ENCODE data around the gene MRPL48.

MRPL48 gene

GRCh38 chr11:73755670-73756069 lies 32.0 kb upstream of the MRPL48 start:
- no peak overlapping the region for H3K4me2 ChIP-seq (ENCODE audit: insufficient read depth, low read length)
- H3K79me2 ChIP-seq (ENCODE audit: insufficient read depth, low read length): peaks cover 97% of the 10 kb centered on the region
- no peaks in the 10 kb centered on the region for H3K9me3 ChIP-seq (ENCODE audit: insufficient read depth, low read length, severe bottlenecking)
- no peak overlapping the region for H2AFZ ChIP-seq (ENCODE audit: low read depth, low read length)
- no peak for DNase-seq
- TF ChIP-seq, protein P1, sequence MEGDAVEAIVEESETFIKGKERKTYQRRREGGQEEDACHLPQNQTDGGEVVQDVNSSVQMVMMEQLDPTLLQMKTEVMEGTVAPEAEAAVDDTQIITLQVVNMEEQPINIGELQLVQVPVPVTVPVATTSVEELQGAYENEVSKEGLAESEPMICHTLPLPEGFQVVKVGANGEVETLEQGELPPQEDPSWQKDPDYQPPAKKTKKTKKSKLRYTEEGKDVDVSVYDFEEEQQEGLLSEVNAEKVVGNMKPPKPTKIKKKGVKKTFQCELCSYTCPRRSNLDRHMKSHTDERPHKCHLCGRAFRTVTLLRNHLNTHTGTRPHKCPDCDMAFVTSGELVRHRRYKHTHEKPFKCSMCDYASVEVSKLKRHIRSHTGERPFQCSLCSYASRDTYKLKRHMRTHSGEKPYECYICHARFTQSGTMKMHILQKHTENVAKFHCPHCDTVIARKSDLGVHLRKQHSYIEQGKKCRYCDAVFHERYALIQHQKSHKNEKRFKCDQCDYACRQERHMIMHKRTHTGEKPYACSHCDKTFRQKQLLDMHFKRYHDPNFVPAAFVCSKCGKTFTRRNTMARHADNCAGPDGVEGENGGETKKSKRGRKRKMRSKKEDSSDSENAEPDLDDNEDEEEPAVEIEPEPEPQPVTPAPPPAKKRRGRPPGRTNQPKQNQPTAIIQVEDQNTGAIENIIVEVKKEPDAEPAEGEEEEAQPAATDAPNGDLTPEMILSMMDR (IDR thresholded peaks at IDR 0.05; ENCODE audit: borderline replicate concordance, extremely low read depth, low read length, poor library complexity, severe bottlenecking): no peak
- H3K4me1 ChIP-seq (ENCODE audit: insufficient read depth, low read length): peaks cover 25% of the 10 kb centered on the region
- no peak for ATAC-seq (ENCODE audit: insufficient read depth, low read depth)
- no peaks in the 10 kb centered on the region for H3K27me3 ChIP-seq (ENCODE audit: insufficient read depth, low read length, poor library complexity)
- H3K36me3 ChIP-seq (ENCODE audit: insufficient read depth, low read length): no peaks in the 10 kb centered on the region; the same call in 1 of the 2 replicates
- H3K4me3 ChIP-seq (ENCODE audit: low read depth in 1 of 2, low read length in 2 of 2): no peak overlapping the region
- no peak overlapping the region for H3K27ac ChIP-seq (ENCODE audit: low read length)
- H4K20me1 ChIP-seq (ENCODE audit: insufficient read depth, low read length): peaks cover 45% of the 10 kb centered on the region; the same call in 1 of the 2 replicates
- no peak overlapping the region for H3K9ac ChIP-seq (ENCODE audit: low read depth, low read length)

DNA sequence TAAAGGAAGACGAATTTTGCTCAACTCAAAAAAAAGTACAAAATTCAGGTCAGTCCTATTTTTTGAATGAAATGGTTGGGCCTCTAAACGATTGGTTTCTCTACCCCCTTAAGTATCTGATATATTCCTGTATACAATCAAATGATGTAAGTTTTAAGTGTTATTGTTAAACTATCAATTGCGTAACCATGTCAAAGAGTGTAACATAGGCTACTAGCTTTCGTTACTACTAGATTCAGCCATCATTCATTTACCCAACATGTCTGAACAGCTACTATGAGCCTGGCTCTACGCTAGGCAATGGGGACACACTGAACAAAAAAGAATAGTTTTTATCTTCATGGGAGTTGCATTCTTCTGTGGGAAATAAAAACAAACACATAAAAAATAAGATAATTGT lies 30.1 kb upstream of the MRPL48 start:
- Histone ChIP-seq H3K27ac (ENCODE audit: low read length) (no peak overlapping the region), H3K27me3 (ENCODE audit: insufficient read depth, low read length, poor library complexity) (no peaks in the 10 kb centered on the region), H3K4me3 (ENCODE audit: low read depth in 1 of 2, low read length in 2 of 2) (no peak overlapping the region), H4K20me1 (ENCODE audit: insufficient read depth, low read length) (peaks cover 27% of the 10 kb centered on the region; the same call in 1 of the 2 replicates), H3K9ac (ENCODE audit: low read depth, low read length) (no peak overlapping the region), H3K4me2 (ENCODE audit: insufficient read depth, low read length) (peak overlapping the region; percentile 79; the same call in 1 of the 2 replicates), H2AFZ (ENCODE audit: low read depth, low read length) (no peak overlapping the region), H3K79me2 (ENCODE audit: insufficient read depth, low read length) (peaks cover 80% of the 10 kb centered on the region), H3K9me3 (ENCODE audit: insufficient read depth, low read length, severe bottlenecking) (no peaks in the 10 kb centered on the region), H3K4me1 (ENCODE audit: insufficient read depth, low read length) (peaks cover 29% of the 10 kb centered on the region), H3K36me3 (ENCODE audit: insufficient read depth, low read length) (no peaks in the 10 kb centered on the region; the same call in 1 of the 2 replicates)
- TF ChIP-seq EZH2 (IDR thresholded peaks at IDR 0.05; ENCODE audit: borderline replicate concordance, low read depth, low read length, severe bottlenecking): no peak
- TF ChIP-seq, protein P1 (IDR thresholded peaks at IDR 0.05; ENCODE audit: borderline replicate concordance, extremely low read depth, low read length, poor library complexity, severe bottlenecking): no peak
- DNase-seq: no peak
- no peak for ATAC-seq (ENCODE audit: insufficient read depth, low read depth)

DNA sequence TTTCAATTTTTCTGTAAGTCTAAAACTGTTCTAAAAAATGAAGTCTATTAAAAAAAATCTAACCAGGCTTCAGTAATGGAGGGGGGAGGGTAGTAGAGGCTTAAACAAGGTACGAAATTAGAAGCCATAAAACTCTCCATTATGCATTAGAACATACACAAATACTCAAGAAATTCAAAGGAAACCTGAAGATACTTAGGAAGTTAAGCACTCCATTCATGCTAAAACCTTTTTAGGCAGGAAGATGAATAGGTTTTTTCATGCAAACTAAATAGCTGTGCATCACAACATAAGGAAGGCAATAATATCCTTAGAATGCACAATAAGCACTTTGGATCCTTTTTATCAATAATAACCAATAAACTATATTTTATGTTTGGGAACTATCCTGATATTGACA lies 29.2 kb upstream of the MRPL48 start:
- DNase-seq (no peak), ATAC-seq (ENCODE audit: insufficient read depth, low read depth) (no peak)
- H3K27ac ChIP-seq (ENCODE audit: low read length): no peak overlapping the region
- H3K79me2 ChIP-seq (ENCODE audit: insufficient read depth, low read length): peaks cover 73% of the 10 kb centered on the region
- H4K20me1 ChIP-seq (ENCODE audit: insufficient read depth, low read length): peaks cover 23% of the 10 kb centered on the region; the same call in 1 of the 2 replicates
- H2AFZ ChIP-seq (ENCODE audit: low read depth, low read length): no peak overlapping the region
- TF ChIP-seq, protein P1 (IDR thresholded peaks at IDR 0.05; ENCODE audit: borderline replicate concordance, extremely low read depth, low read length, poor library complexity, severe bottlenecking): no peak
- TF ChIP-seq EZH2 (IDR thresholded peaks at IDR 0.05; ENCODE audit: borderline replicate concordance, low read depth, low read length, severe bottlenecking): no peak
- peak overlapping the region; percentile 80; the same call in 1 of the 2 replicates for H3K9ac ChIP-seq (ENCODE audit: low read depth, low read length)
- peak overlapping the region; percentile 79 for H3K4me2 ChIP-seq (ENCODE audit: insufficient read depth, low read length)
- peaks cover 29% of the 10 kb centered on the region for H3K4me1 ChIP-seq (ENCODE audit: insufficient read depth, low read length)
- no peaks in the 10 kb centered on the region for H3K9me3 ChIP-seq (ENCODE audit: insufficient read depth, low read length, severe bottlenecking)
- peak overlapping the region; percentile 4 to 93; a peak in 1 of 4 replicates for H3K4me3 ChIP-seq (ENCODE audit: low read depth in 1 of 2, low read length in 2 of 2)
- H3K27me3 ChIP-seq (ENCODE audit: insufficient read depth, low read length, poor library complexity): no peaks in the 10 kb centered on the region
- H3K36me3 ChIP-seq (ENCODE audit: insufficient read depth, low read length): no peaks in the 10 kb centered on the region; the same call in 1 of the 2 replicates

Measured in DND-41 (cell line).